H1 (cell line): ENCODE data around the gene MAGI1.

Experiments used
- CTCF ChIP-seq, 3 experiments: IDR thresholded peaks; 1 replicate in 2 of 3; 2 replicates in 1 of 3; pipeline versions ENCODE4 v1.5.1 to v1.6.1; 2011; ENCODE audit warnings: low read length in 3 of 3, mild to moderate bottlenecking in 3 of 3, inconsistent platforms in 2 of 3, low read depth in 1 of 3, moderate library complexity in 1 of 3; ENCODE audit not compliant: insufficient read depth in 1 of 3; ENCODE audit errors: control extremely low read depth in 1 of 3
- GABPA ChIP-seq: IDR thresholded peaks from 2 replicates; pipeline ENCODE4 v1.6.1; 2011; ENCODE audit warnings: mild to moderate bottlenecking, low read length, moderate library complexity, borderline replicate concordance; ENCODE audit not compliant: insufficient read depth
- POLR2A ChIP-seq, 2 experiments: IDR thresholded peaks; 1 replicate in 1 of 2; 2 replicates in 1 of 2; pipeline ENCODE4 v1.6.1; 2011; ENCODE audit warnings: low read depth in 2 of 2, low read length in 2 of 2, mild to moderate bottlenecking in 2 of 2; ENCODE audit errors: control extremely low read depth in 1 of 2
- POLR2AphosphoS5 ChIP-seq: IDR thresholded peaks from 2 replicates; pipeline ENCODE4 v1.6.1; 2011; ENCODE audit warnings: low read depth, low read length
- SAP30 ChIP-seq: fragments of 300-600 bp; sonication (generic); IDR thresholded peaks from 2 replicates; pipeline ENCODE4 v1.7.1; 2012; ENCODE audit warnings: low read length, moderate library complexity, mild to moderate bottlenecking, inconsistent platforms; ENCODE audit not compliant: insufficient read depth, insufficient replicate concordance
- SIN3A ChIP-seq, 2 experiments: IDR thresholded peaks in 1 of 2; conservative IDR thresholded peaks in 1 of 2; 2 replicates each; pipeline ENCODE4 v1.6.1; 2011 to 2012; ENCODE audit warnings: low read length in 2 of 2, improper control_type of control experiment in 1 of 2, low read depth in 1 of 2, mild to moderate bottlenecking in 1 of 2
- ZNF274 ChIP-seq: IDR thresholded peaks from 2 replicates; pipeline ENCODE4 v1.7.0; 2012; ENCODE audit warnings: low read length, borderline replicate concordance; ENCODE audit errors: extremely low read depth

GRCh38 chr3:65672871-65673815 is 365.6 kb downstream of the MAGI1 start:
- TF ChIP-seq SIN3A (conservative IDR thresholded peaks at IDR 0.05 in 1 of 2, IDR thresholded peaks at IDR 0.05 in 1 of 2; ENCODE audit: low read depth in 1 of 2, low read length in 2 of 2) (no peak), CTCF (IDR thresholded peaks at IDR 0.05; ENCODE audit: control extremely low read depth in 1 of 3, insufficient read depth in 1 of 3, low read depth in 1 of 3, low read length in 3 of 3) (peak; percentile 70 to 90 (median 77)), GABPA (no peak), POLR2AphosphoS5 (no peak), SAP30 (no peak), ZNF274 (no peak), POLR2A (IDR thresholded peaks at IDR 0.05; ENCODE audit: control extremely low read depth in 1 of 2, low read depth in 2 of 2, low read length in 2 of 2) (no peak)
